BLaER1 treated with 17β-estradiol and CSF1 and Interleukin-3, amounts not matched to agents 10 nM and 100 nM (cell line): ENCODE measurements around the gene GFPT1.

Experiments used
- H3K27ac ChIP-seq, 11 experiments: shearing (Covaris generic); formaldehyde crosslinking; 2 replicates each; pipeline ENCODE4 v1.8.1; 2022
- H3K27me3 ChIP-seq, 11 experiments: shearing (Covaris generic); formaldehyde crosslinking; 2 replicates each; pipeline ENCODE4 v1.8.1; 2022
- H3K36me3 ChIP-seq, 11 experiments: shearing (Covaris generic); formaldehyde crosslinking; 2 replicates each; pipeline ENCODE4 v1.8.1; 2022
- H3K4me1 ChIP-seq, 10 experiments: shearing (Covaris generic); formaldehyde crosslinking; 2 replicates each; pipeline ENCODE4 v1.8.1; 2022
- H3K4me2 ChIP-seq, 11 experiments: shearing (Covaris generic); formaldehyde crosslinking; 2 replicates each; pipeline ENCODE4 v1.8.1; 2022
- H3K4me3 ChIP-seq, 10 experiments: shearing (Covaris generic); formaldehyde crosslinking; 2 replicates each; pipeline ENCODE4 v1.8.1; 2022
- H3K9ac ChIP-seq, 11 experiments: shearing (Covaris generic); formaldehyde crosslinking; 2 replicates each; pipeline ENCODE4 v1.8.1; 2022
- H3K9me3 ChIP-seq, 11 experiments: shearing (Covaris generic); formaldehyde crosslinking; replicated peaks in 1 of 11; 2 replicates each; pipeline ENCODE4 v1.8.1; 2022
- H4K20me1 ChIP-seq, 11 experiments: shearing (Covaris generic); formaldehyde crosslinking; 2 replicates each; pipeline ENCODE4 v1.8.1; 2022
- Cebpa-rat ChIP-seq, 11 experiments: shearing (Covaris generic); IDR thresholded peaks; 2 replicates each; pipeline ENCODE4 v1.8.1; 2022

GFPT1 gene

DNA sequence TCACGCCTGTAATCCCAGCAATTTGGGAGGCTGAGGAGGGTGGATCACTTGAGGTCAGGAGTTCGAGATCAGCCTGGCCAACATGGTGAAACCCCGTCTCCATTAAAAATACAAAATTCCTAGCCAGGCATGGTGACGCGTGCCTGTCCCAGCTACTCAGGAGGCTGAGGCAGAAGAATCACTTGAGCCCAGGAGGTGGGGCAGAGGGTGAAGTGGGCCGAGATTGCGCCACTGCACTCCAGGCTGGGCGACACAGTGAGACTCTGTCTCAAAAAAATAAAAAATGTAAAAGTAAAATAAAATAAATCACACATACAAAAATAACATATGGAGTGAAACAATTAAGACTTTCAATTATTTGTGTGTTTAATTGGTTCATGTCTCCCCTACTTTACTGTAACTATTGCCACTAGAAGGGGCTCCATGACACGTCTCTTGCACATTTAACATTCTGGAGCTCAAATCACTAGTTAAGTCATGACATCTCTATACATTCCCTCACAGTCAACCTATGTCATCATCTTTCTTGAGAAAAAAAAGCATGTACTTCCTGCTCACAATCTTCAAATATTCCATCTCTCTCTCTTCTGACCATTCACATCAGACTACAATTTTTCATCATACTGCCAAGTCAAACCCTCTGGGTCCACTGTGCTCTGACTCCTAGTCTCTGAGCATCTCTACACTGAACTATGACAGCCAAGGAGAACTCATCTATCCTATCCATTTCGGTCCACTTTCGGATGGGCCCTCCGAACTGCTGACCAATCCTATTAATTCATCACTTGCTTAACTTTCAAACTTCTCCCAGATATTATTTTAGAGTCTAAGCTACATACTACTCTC, 6.7 kb downstream of the GFPT1 start:
- no peak for TF ChIP-seq Cebpa-rat (IDR thresholded peaks at IDR 0.05)
- peak overlapping the region; percentile 59 to 94 (median 70); a peak in 19 of 22 replicates for H3K4me2 ChIP-seq
- H3K9me3 ChIP-seq, result peaks cover 0 to 19% (median 13%) of the 10 kb centered on the region in 11 experiments; a peak in 16 of 22 replicates
- peak overlapping the region in 10 of 11 experiments; percentile 46 to 82 (median 62); a peak in 18 of 22 replicates for H3K27ac ChIP-seq
- peaks cover 38 to 53% (median 46%) of the 10 kb centered on the region in 10 experiments for H3K4me1 ChIP-seq
- peaks cover 6 to 99% (median 30%) of the 10 kb centered on the region in 11 experiments; a peak in 17 of 22 replicates for H4K20me1 ChIP-seq
- no peak overlapping the region for H3K4me3 ChIP-seq
- H3K27me3 ChIP-seq, result no peaks in the 10 kb centered on the region
- peaks cover 15 to 58% (median 34%) of the 10 kb centered on the region in 11 experiments; a peak in 21 of 22 replicates for H3K36me3 ChIP-seq
- H3K9ac ChIP-seq, result peak overlapping the region in 5 of 11 experiments; percentile 30 to 69 (median 64); a peak in 8 of 22 replicates

- TF ChIP-seq Cebpa-rat (IDR thresholded peaks at IDR 0.05), result no peak
- Histone ChIP-seq H3K4me1 (peaks cover 11 to 25% (median 14%) of the 10 kb centered on the region in 10 experiments), H3K9ac (no peak overlapping the region), H4K20me1 (peaks cover under 1 to 81% (median 29%) of the 10 kb centered on the region in 11 experiments; a peak in 16 of 22 replicates), H3K36me3 (peaks cover 38 to 80% (median 63%) of the 10 kb centered on the region in 11 experiments), H3K9me3 (peaks cover 0 to 19% (median 13%) of the 10 kb centered on the region in 11 experiments; a peak in 16 of 22 replicates), H3K27me3 (no peaks in the 10 kb centered on the region), H3K4me2 (no peak overlapping the region), H3K4me3 (no peak overlapping the region), H3K27ac (no peak overlapping the region)
Measured at GRCh38 chr2:69376403-69376802, 10.6 kb downstream of the GFPT1 start.

DNA sequence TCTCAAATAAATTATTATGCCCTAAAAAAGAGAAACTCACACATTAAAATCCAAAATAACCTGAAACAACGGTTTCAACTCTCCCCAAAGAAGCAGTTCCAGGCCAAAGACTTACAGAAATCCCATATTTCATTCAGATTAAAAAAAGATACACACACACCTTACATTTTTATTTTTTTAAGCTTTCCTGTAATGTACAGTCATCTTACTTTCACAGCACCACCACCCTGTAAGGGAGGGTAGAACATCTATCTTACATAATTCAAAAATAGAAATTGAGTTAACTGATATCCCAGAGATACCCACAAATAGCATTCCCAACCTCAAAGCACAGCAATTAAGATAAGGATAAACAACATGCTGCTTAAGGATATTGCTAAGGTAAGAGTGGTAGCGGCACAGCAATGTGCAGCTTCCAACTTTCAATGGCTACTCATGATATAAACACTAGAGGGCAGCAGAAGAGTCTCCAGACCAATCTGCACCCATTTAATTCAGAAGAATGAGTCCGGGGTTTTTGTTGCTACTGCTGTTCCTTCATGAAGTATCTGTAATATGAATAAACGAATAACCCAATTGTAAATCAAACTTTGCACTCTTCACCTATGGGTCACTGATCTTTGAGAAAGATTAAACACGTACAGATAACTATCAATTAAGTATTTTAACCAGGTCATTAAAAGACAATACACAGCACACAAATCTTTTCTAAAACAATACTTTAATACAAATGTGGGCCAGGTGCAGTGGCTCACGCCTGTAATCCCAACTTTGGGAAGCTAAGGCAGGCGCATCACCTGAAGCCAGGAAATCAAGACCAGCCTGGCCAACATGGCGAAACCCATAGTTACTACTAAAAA, 11.3 kb downstream of the GFPT1 start:
- peaks cover 45 to 87% (median 70%) of the 10 kb centered on the region in 11 experiments for H3K36me3 ChIP-seq
- no peak overlapping the region for H3K4me2 ChIP-seq
- H3K4me3 ChIP-seq, result no peak overlapping the region
- no peak overlapping the region for H3K27ac ChIP-seq
- TF ChIP-seq Cebpa-rat (IDR thresholded peaks at IDR 0.05), result no peak
- H3K9me3 ChIP-seq, result peaks cover 0 to 19% (median 13%) of the 10 kb centered on the region in 11 experiments; a peak in 16 of 22 replicates
- peaks cover 0 to 77% (median 29%) of the 10 kb centered on the region in 11 experiments; a peak in 16 of 22 replicates for H4K20me1 ChIP-seq
- H3K4me1 ChIP-seq, result peaks cover 5 to 18% (median 8%) of the 10 kb centered on the region in 10 experiments; a peak in 19 of 20 replicates
- no peak overlapping the region for H3K9ac ChIP-seq
- no peaks in the 10 kb centered on the region for H3K27me3 ChIP-seq

DNA sequence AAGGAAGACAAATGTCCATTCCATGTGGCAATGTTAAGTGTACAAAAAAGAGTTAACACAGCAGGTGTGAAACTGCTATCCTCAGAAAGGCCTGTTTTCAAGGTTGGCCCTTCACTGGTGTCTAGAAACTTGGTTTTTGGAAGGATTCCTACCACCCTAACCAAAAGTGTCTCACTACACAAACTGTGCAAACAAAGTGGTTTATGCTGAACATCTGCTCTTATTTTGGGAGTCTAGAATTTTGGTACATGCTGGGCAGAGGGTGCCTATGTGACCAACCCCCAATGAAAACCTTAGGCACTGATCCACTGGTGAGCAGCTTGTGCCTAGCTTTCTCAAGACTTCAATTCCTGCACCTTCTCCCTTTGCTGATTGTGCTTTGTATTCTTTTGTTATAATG, 14.3 kb downstream of the GFPT1 start:
- TF ChIP-seq Cebpa-rat (IDR thresholded peaks at IDR 0.05), result no peak
- no peak overlapping the region for H3K9ac ChIP-seq
- H3K27ac ChIP-seq, result no peak overlapping the region
- no peaks in the 10 kb centered on the region for H3K27me3 ChIP-seq
- H3K9me3 ChIP-seq, result peaks cover 0 to 8% (median 6%) of the 10 kb centered on the region in 11 experiments; a peak in 16 of 22 replicates
- peaks cover 0 to 48% (median 29%) of the 10 kb centered on the region in 11 experiments; a peak in 16 of 22 replicates for H4K20me1 ChIP-seq
- no peak overlapping the region for H3K4me3 ChIP-seq
- peaks cover 0 to 11% (median 0%) of the 10 kb centered on the region in 10 experiments; a peak in 2 of 20 replicates for H3K4me1 ChIP-seq
- no peak overlapping the region for H3K4me2 ChIP-seq
- peaks cover 62 to 90% (median 78%) of the 10 kb centered on the region in 11 experiments for H3K36me3 ChIP-seq

- peaks cover 83 to 100% (median 96%) of the 10 kb centered on the region in 11 experiments for H3K36me3 ChIP-seq
- no peak overlapping the region for H3K27ac ChIP-seq
- no peaks in the 10 kb centered on the region for H3K9me3 ChIP-seq
- peaks cover 0 to 11% (median 0%) of the 10 kb centered on the region in 10 experiments; a peak in 2 of 20 replicates for H3K4me1 ChIP-seq
- no peaks in the 10 kb centered on the region for H3K27me3 ChIP-seq
- H3K4me2 ChIP-seq, result no peak overlapping the region
- H3K9ac ChIP-seq, result no peak overlapping the region
- no peak overlapping the region for H3K4me3 ChIP-seq
- no peak for TF ChIP-seq Cebpa-rat (IDR thresholded peaks at IDR 0.05)
- H4K20me1 ChIP-seq, result peaks cover 0 to 18% (median 6%) of the 10 kb centered on the region in 11 experiments; a peak in 10 of 22 replicates
Measured at GRCh38 chr2:69369802-69370201, 17.2 kb downstream of the GFPT1 start.

DNA sequence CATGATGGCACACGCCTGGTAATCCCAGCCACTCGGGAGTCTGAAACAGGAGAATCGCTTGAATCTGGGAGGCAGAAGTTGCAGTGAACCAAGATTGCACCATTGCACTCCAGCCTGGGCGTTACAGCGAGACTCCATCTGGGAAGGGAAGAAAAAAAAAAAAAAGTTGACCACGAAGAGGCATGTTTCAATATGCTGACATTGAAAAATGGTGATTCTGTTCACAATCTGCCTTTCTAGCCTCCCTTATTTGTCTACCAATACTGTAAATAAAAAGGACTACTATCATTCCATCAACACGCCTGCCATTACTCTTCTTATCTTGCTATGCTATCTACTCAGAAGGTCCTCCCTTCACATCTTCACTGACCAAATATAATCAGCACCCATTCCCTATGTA, 18.4 kb downstream of the GFPT1 start:
- Histone ChIP-seq H3K4me1 (peaks cover 0 to 11% (median 0%) of the 10 kb centered on the region in 10 experiments; a peak in 2 of 20 replicates), H3K9ac (no peak overlapping the region), H3K27me3 (no peaks in the 10 kb centered on the region), H3K4me2 (no peak overlapping the region), H3K36me3 (peaks cover 90 to 100% (median 98%) of the 10 kb centered on the region in 11 experiments), H4K20me1 (peaks cover 0 to 8% (median 0%) of the 10 kb centered on the region in 11 experiments; a peak in 4 of 22 replicates), H3K27ac (no peak overlapping the region), H3K9me3 (no peaks in the 10 kb centered on the region), H3K4me3 (no peak overlapping the region)
- TF ChIP-seq Cebpa-rat (IDR thresholded peaks at IDR 0.05), result no peak

- H3K27ac ChIP-seq, result no peak overlapping the region
- H3K4me1 ChIP-seq, result no peaks in the 10 kb centered on the region
- no peaks in the 10 kb centered on the region for H3K9me3 ChIP-seq
- H3K36me3 ChIP-seq, result peaks cover 95 to 100% (median 99%) of the 10 kb centered on the region in 11 experiments
- H3K4me3 ChIP-seq, result no peak overlapping the region
- no peaks in the 10 kb centered on the region for H3K27me3 ChIP-seq
- no peak for TF ChIP-seq Cebpa-rat (IDR thresholded peaks at IDR 0.05)
- H3K9ac ChIP-seq, result no peak overlapping the region
- H3K4me2 ChIP-seq, result no peak overlapping the region
- H4K20me1 ChIP-seq, result peaks cover 0 to 12% (median 0%) of the 10 kb centered on the region in 11 experiments; a peak in 5 of 22 replicates
Measured at GRCh38 chr2:69359371-69359770, 27.7 kb downstream of the GFPT1 start.

DNA sequence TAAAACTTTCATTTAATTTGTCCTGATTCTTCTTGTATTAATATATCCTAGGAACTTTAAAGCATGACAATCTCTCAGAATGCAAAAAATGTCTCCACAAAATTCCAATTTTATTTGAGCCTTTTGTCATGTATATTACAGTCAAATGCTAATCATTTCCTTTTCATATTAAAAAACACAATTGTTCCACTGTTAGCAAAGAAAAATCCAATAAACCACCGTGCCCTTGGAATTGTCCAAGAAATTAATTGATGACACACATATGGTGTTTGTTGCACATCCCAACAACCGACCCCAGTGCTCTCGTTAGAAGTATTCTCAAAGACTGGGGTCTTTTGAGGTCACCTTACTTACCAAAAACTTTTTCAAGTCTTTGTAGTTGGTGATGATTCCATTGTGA, 28.1 kb downstream of the GFPT1 start:
- no peak overlapping the region for H3K4me2 ChIP-seq

More for the DNA sequence above, 28.1 kb downstream of the GFPT1 start:
- Histone ChIP-seq H3K9ac (no peak overlapping the region), H3K4me3 (no peak overlapping the region), H3K27ac (no peak overlapping the region), H3K4me1 (no peaks in the 10 kb centered on the region), H3K27me3 (no peaks in the 10 kb centered on the region), H3K36me3 (peaks cover 99 to 100% (median 100%) of the 10 kb centered on the region in 11 experiments), H3K9me3 (no peaks in the 10 kb centered on the region), H4K20me1 (peaks cover 0 to 12% (median 0%) of the 10 kb centered on the region in 11 experiments; a peak in 5 of 22 replicates)
- TF ChIP-seq Cebpa-rat (IDR thresholded peaks at IDR 0.05), result no peak
